CD8-positive, alpha-beta memory T cell (primary cell): ENCODE data around the gene SLC12A7. TPM values are rescaled to one million over a fixed set of nuclear protein-coding genes. Genes with fewer than 3 reads are reported as not detected.

Experiments
- CTCF ChIA-PET: fragments of 350-600 bp; sonication (Branson Sonifier 250); formaldehyde crosslinking; loops from one replicate; lab custom pipeline; 2021; ENCODE audit warnings: antibody characterized with exemption; lab: Charles Lee
- POLR2A ChIA-PET: fragments of 350-600 bp; sonication (Branson Sonifier 250); formaldehyde crosslinking; loops from one replicate; lab custom pipeline; 2021; ENCODE audit warnings: antibody characterized with exemption; lab: Charles Lee
- DNase-seq, 5 donors: peaks; one replicate each; pipeline versions ENCODE4 v3.0.0 to v3.0.0-alpha.2; 2020 to 2022; ENCODE audit warnings: mixed read lengths in 1 of 5
- H3K27ac ChIP-seq: one replicate; pipeline ENCODE4 v1.7.0; 2013; ENCODE audit warnings: low read depth, mild to moderate bottlenecking, low read length, moderate library complexity
- H3K27me3 ChIP-seq: 2 replicates; pipeline ENCODE4 v1.7.0; 2013; ENCODE audit warnings: low read length, mild to moderate bottlenecking; ENCODE audit not compliant: insufficient read depth, poor library complexity, severe bottlenecking
- H3K36me3 ChIP-seq: 2 replicates; pipeline ENCODE4 v1.7.0; 2013; ENCODE audit warnings: mild to moderate bottlenecking, low read length, moderate library complexity; ENCODE audit not compliant: insufficient read depth
- H3K4me1 ChIP-seq: 2 replicates; pipeline ENCODE4 v1.7.0; 2013; ENCODE audit warnings: mild to moderate bottlenecking, low read length, moderate library complexity; ENCODE audit not compliant: insufficient read depth
- H3K4me3 ChIP-seq: 2 replicates; pipeline ENCODE4 v1.7.0; 2013; ENCODE audit warnings: mild to moderate bottlenecking, low read length
- H3K9me3 ChIP-seq: 2 replicates; pipeline ENCODE4 v1.7.0; 2013; ENCODE audit warnings: mild to moderate bottlenecking, low read length
- H3K27ac Mint-ChIP-seq, 8 donors: one replicate each; pipeline ENCODE4 v1.8.0; 2020 to 2021; ENCODE audit warnings: mixed read lengths in 8 of 8, mild to moderate bottlenecking in 6 of 8, inconsistent platforms in 3 of 8, moderate library complexity in 3 of 8
- H3K27me3 Mint-ChIP-seq, 2 donors: one replicate each; pipeline ENCODE4 v1.8.0; 2020 to 2021; ENCODE audit warnings: mixed read lengths in 2 of 2, mild to moderate bottlenecking in 1 of 2, moderate library complexity in 1 of 2
- H3K36me3 Mint-ChIP-seq, 3 donors: one replicate each; pipeline ENCODE4 v1.8.0; 2020 to 2021; ENCODE audit warnings: mixed read lengths in 3 of 3, inconsistent platforms in 1 of 3, mild to moderate bottlenecking in 1 of 3
- H3K4me1 Mint-ChIP-seq, 3 donors: one replicate each; pipeline ENCODE4 v1.8.0; 2020 to 2021; ENCODE audit warnings: mixed read lengths in 3 of 3, inconsistent platforms in 1 of 3, mild to moderate bottlenecking in 1 of 3
- H3K4me3 Mint-ChIP-seq, 7 donors: one replicate each; pipeline ENCODE4 v1.8.0; 2020 to 2021; ENCODE audit warnings: mixed read lengths in 7 of 7, mild to moderate bottlenecking in 6 of 7, moderate library complexity in 4 of 7, inconsistent platforms in 2 of 7
- H3K9me3 Mint-ChIP-seq, 5 donors: one replicate each; pipeline ENCODE4 v1.8.0; 2020 to 2022; ENCODE audit warnings: mixed read lengths in 5 of 5, mild to moderate bottlenecking in 3 of 5, moderate library complexity in 2 of 5, inconsistent platforms in 1 of 5
- polyA plus RNA-seq: library from polyadenylated mRNA; unstranded; fragments of 300-500 nt; fragmentation: Illumina TruSeq; gene quantifications from one replicate; pipeline ENCODE4 v1.2.3, GENCODE V29; 2021
- total RNA-seq, 2 experiments: library from RNA; stranded (reverse); gene quantifications; one replicate each; pipeline ENCODE4 v1.2.3, GENCODE V29; 2021

Gene SLC12A7
- total and polyA plus RNA-seq, 3 experiments from 2014 or later, result 4.9 to 20.0 (median 6.6) TPM

- H3K4me1 ChIP-seq, result peaks cover 20% of the 10 kb centered on the region
- ChIA-PET CTCF (no interaction called here), POLR2A (no interaction called here)
- H3K27ac Mint-ChIP-seq, result no peak overlapping the region
- peaks cover 20% of the 10 kb centered on the region for H3K27me3 ChIP-seq
- peak in 1 of 5 donors; percentile 46 for DNase-seq
- H3K9me3 Mint-ChIP-seq, result peaks cover 0 to 8% (median 7%) of the 10 kb centered on the region in 5 donors
- no peaks in the 10 kb centered on the region for H3K36me3 ChIP-seq
- H3K4me3 ChIP-seq, result no peak overlapping the region
- H3K4me3 Mint-ChIP-seq, result peak overlapping the region in 3 of 7 donors; percentile 23 to 65 (median 47)
- H3K9me3 ChIP-seq, result no peaks in the 10 kb centered on the region
- peaks cover 0 to 8% (median 7%) of the 10 kb centered on the region in 3 donors for H3K36me3 Mint-ChIP-seq
- no peak overlapping the region for H3K27ac ChIP-seq
- peaks cover 24 to 63% of the 10 kb centered on the region in 2 donors for H3K27me3 Mint-ChIP-seq
- peaks cover 21 to 37% (median 36%) of the 10 kb centered on the region in 3 donors for H3K4me1 Mint-ChIP-seq
Observed at GRCh38 chr5:1156033-1156753, 44.3 kb upstream of the SLC12A7 start.

GRCh38 chr5:1155191-1156032 is 43.5 kb upstream of the SLC12A7 start:
- Histone ChIP-seq H3K27ac (no peak overlapping the region), H3K4me3 (no peak overlapping the region), H3K36me3 (no peaks in the 10 kb centered on the region), H3K4me1 (peaks cover 20% of the 10 kb centered on the region), H3K27me3 (peaks cover 20% of the 10 kb centered on the region), H3K9me3 (no peaks in the 10 kb centered on the region)
- POLR2A ChIA-PET, result no interaction called here
- H3K9me3 Mint-ChIP-seq, result peaks cover 0 to 8% (median 7%) of the 10 kb centered on the region in 5 donors
- peak in 1 of 5 donors; percentile 42 for DNase-seq
- H3K4me1 Mint-ChIP-seq, result peaks cover 23 to 40% (median 39%) of the 10 kb centered on the region in 3 donors
- CTCF ChIA-PET, result no interaction called here
- H3K27ac Mint-ChIP-seq, result peak overlapping the region in 1 of 8 donors; percentile 78
- H3K36me3 Mint-ChIP-seq, result peaks cover 0 to 8% (median 7%) of the 10 kb centered on the region in 3 donors
- peak overlapping the region in 3 of 7 donors; percentile 43 to 90 (median 65) for H3K4me3 Mint-ChIP-seq
- peaks cover 24 to 65% of the 10 kb centered on the region in 2 donors for H3K27me3 Mint-ChIP-seq

GRCh38 chr5:1153428-1153827 is 41.6 kb upstream of the SLC12A7 start:
- H3K9me3 ChIP-seq, result no peaks in the 10 kb centered on the region
- no peak overlapping the region for H3K27ac ChIP-seq
- H3K27ac Mint-ChIP-seq, result peak overlapping the region in 6 of 8 donors; percentile 1 to 94 (median 70)
- H3K27me3 ChIP-seq, result peaks cover 15% of the 10 kb centered on the region
- H3K36me3 Mint-ChIP-seq, result peaks cover 0 to 7% (median 7%) of the 10 kb centered on the region in 3 donors
- DNase-seq, result peak in 1 of 5 donors; percentile 45
- H3K4me1 ChIP-seq, result peaks cover 20% of the 10 kb centered on the region
- peaks cover 23 to 43% (median 40%) of the 10 kb centered on the region in 3 donors for H3K4me1 Mint-ChIP-seq
- no peaks in the 10 kb centered on the region for H3K36me3 ChIP-seq
- CTCF ChIA-PET, result interaction anchor here (0.8 kb wide), 1 partner anchor 14 kb away, joined by 3 read pairs; no protein-coding TSS in a partner anchor
- H3K27me3 Mint-ChIP-seq, result peaks cover 26 to 52% of the 10 kb centered on the region in 2 donors
- H3K4me3 ChIP-seq, result no peak overlapping the region
- POLR2A ChIA-PET, result no interaction called here
- H3K9me3 Mint-ChIP-seq, result peaks cover 0 to 8% (median 7%) of the 10 kb centered on the region in 5 donors
- H3K4me3 Mint-ChIP-seq, result peak overlapping the region in 6 of 7 donors; percentile 5 to 78 (median 46)

- Histone ChIP-seq H3K4me3 (no peak overlapping the region), H3K36me3 (no peaks in the 10 kb centered on the region), H3K9me3 (no peaks in the 10 kb centered on the region), H3K4me1 (peaks cover 20% of the 10 kb centered on the region), H3K27me3 (peaks cover 15% of the 10 kb centered on the region), H3K27ac (no peak overlapping the region)
- peaks cover 0 to 8% (median 6%) of the 10 kb centered on the region in 5 donors for H3K9me3 Mint-ChIP-seq
- H3K27ac Mint-ChIP-seq, result peak overlapping the region in 6 of 8 donors; percentile 49 to 94 (median 80)
- peaks cover 23 to 43% (median 39%) of the 10 kb centered on the region in 3 donors for H3K4me1 Mint-ChIP-seq
- peak overlapping the region in 4 of 7 donors; percentile 37 to 78 (median 75) for H3K4me3 Mint-ChIP-seq
- H3K36me3 Mint-ChIP-seq, result peaks cover 0 to 7% (median 6%) of the 10 kb centered on the region in 3 donors
- CTCF ChIA-PET, result interaction anchor here (1.1 kb wide), 1 partner anchor 15 kb away, joined by 3 read pairs; no protein-coding TSS in a partner anchor
- POLR2A ChIA-PET, result no interaction called here
- DNase-seq, result no peak
- peaks cover 24 to 46% of the 10 kb centered on the region in 2 donors for H3K27me3 Mint-ChIP-seq
Observed at GRCh38 chr5:1152771-1153282, 41.0 kb upstream of the SLC12A7 start.

GRCh38 chr5:1152156-1152555 is 40.3 kb upstream of the SLC12A7 start:
- Histone ChIP-seq H3K4me1 (peaks cover 20% of the 10 kb centered on the region), H3K27me3 (peaks cover 14% of the 10 kb centered on the region), H3K27ac (no peak overlapping the region), H3K9me3 (no peaks in the 10 kb centered on the region), H3K36me3 (no peaks in the 10 kb centered on the region), H3K4me3 (no peak overlapping the region)
- CTCF ChIA-PET, result interaction anchor here (1.1 kb wide), 1 partner anchor 15 kb away, joined by 3 read pairs; no protein-coding TSS in a partner anchor
- peaks cover 0 to 3% (median 0%) of the 10 kb centered on the region in 5 donors for H3K9me3 Mint-ChIP-seq
- H3K27ac Mint-ChIP-seq, result peak overlapping the region in 7 of 8 donors; percentile 45 to 94 (median 86)
- POLR2A ChIA-PET, result no interaction called here
- peak; percentile 13 to 61 (median 37) for DNase-seq
- H3K4me3 Mint-ChIP-seq, result peak overlapping the region in 6 of 7 donors; percentile 38 to 78 (median 56)
- H3K36me3 Mint-ChIP-seq, result peaks cover 0 to 2% (median 0%) of the 10 kb centered on the region in 3 donors
- peaks cover 18 to 37% (median 34%) of the 10 kb centered on the region in 3 donors for H3K4me1 Mint-ChIP-seq
- H3K27me3 Mint-ChIP-seq, result peaks cover 19 to 43% of the 10 kb centered on the region in 2 donors

GRCh38 chr5:1151316-1151715 is 39.5 kb upstream of the SLC12A7 start:
- ChIA-PET CTCF (no interaction called here), POLR2A (no interaction called here)
- Histone ChIP-seq H3K27me3 (peaks cover 8% of the 10 kb centered on the region), H3K27ac (no peak overlapping the region), H3K36me3 (no peaks in the 10 kb centered on the region), H3K9me3 (no peaks in the 10 kb centered on the region), H3K4me3 (no peak overlapping the region), H3K4me1 (peaks cover 20% of the 10 kb centered on the region)
- Mint-ChIP-seq H3K4me3 (peak overlapping the region in 3 of 7 donors; percentile 44 to 68 (median 61)), H3K4me1 (peaks cover 18 to 38% (median 34%) of the 10 kb centered on the region in 3 donors), H3K27ac (peak overlapping the region in 3 of 8 donors; percentile 29 to 72 (median 30)), H3K9me3 (no peaks in the 10 kb centered on the region), H3K36me3 (peaks cover 0 to 2% (median 0%) of the 10 kb centered on the region in 3 donors), H3K27me3 (peaks cover 19 to 43% of the 10 kb centered on the region in 2 donors)
- no peak for DNase-seq

GRCh38 chr5:1150866-1151265 is 39.0 kb upstream of the SLC12A7 start:
- no peak for DNase-seq
- Mint-ChIP-seq H3K4me3 (peak overlapping the region in 2 of 7 donors; percentile 61 to 68), H3K27me3 (peaks cover 19 to 43% of the 10 kb centered on the region in 2 donors), H3K9me3 (no peaks in the 10 kb centered on the region), H3K4me1 (peaks cover 18 to 38% (median 34%) of the 10 kb centered on the region in 3 donors), H3K36me3 (peaks cover 0 to 2% (median 0%) of the 10 kb centered on the region in 3 donors), H3K27ac (peak overlapping the region in 2 of 8 donors; percentile 30 to 72)
- H3K4me3 ChIP-seq, result no peak overlapping the region
- ChIA-PET CTCF (no interaction called here), POLR2A (no interaction called here)
- H3K4me1 ChIP-seq, result peaks cover 20% of the 10 kb centered on the region
- H3K27ac ChIP-seq, result no peak overlapping the region
- no peaks in the 10 kb centered on the region for H3K9me3 ChIP-seq
- H3K36me3 ChIP-seq, result no peaks in the 10 kb centered on the region
- H3K27me3 ChIP-seq, result peaks cover 8% of the 10 kb centered on the region
